Astrocyte of the hippocampus (primary cell): ENCODE data around the gene SNTB2.
A peak's percentile ranks its signal among the peaks of the same experiment; 100 is the strongest.

ENCODE experiments used
- DNase-seq: peaks from one replicate; pipeline ENCODE4 v3.0.0; 2011; ENCODE audit warnings: low read depth, low spot score

SNTB2 gene

GRCh38 chr16:69318911-69319289, 131.9 kb downstream of the SNTB2 start:
- no peak for DNase-seq

DNA sequence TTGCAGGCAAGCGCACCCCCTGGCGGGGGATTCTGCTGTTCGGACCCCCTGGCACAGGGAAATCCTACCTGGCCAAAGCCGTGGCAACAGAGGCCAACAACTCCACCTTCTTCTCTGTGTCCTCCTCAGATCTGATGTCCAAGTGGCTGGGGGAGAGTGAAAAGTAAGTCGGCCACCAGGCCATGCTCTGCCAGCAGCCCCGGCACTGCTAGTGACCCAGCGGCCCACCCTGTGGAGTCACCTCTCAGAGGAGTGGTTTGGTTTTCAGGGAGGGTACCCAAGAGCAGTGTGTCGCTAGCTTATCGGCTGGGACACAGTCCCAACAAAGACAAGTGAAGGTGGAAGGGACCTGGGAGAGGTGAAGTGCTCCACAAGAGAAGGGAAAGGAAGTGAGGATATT, 132.4 kb downstream of the SNTB2 start:
- DNase-seq: no peak

- no peak for DNase-seq
Measured at GRCh38 chr16:69319826-69320739, 133.1 kb downstream of the SNTB2 start.

GRCh38 chr16:69320740-69321073, 133.7 kb downstream of the SNTB2 start:
- DNase-seq: no peak

DNA sequence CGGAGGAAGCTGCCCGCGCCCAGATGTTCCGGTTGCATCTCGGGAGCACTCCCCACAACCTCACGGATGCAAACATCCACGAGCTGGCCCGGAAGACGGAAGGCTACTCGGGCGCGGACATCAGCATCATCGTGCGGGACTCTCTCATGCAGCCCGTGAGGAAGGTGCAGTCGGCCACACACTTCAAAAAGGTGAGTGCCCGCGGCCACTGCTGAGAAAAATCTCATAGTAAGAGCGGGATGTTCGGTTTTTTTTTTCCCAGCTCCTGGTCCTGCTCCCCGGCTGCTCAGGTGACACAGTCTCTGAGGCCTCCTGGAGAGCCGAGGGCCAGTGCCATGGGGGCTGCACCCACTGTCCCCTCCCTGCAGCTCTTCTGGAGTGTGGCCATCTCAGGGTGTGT, 134.1 kb downstream of the SNTB2 start:
- DNase-seq: no peak

GRCh38 chr16:69322343-69322742, 135.4 kb downstream of the SNTB2 start:
- DNase-seq: no peak

GRCh38 chr16:69323415-69323814, 136.5 kb downstream of the SNTB2 start:
- no peak for DNase-seq

GRCh38 chr16:69324013-69324531, 137.1 kb downstream of the SNTB2 start:
- DNase-seq: peak; percentile 16

- DNase-seq: no peak
Measured at GRCh38 chr16:69324585-69325253, 137.8 kb downstream of the SNTB2 start.

GRCh38 chr16:69325784-69326171, 138.8 kb downstream of the SNTB2 start:
- no peak for DNase-seq

DNA sequence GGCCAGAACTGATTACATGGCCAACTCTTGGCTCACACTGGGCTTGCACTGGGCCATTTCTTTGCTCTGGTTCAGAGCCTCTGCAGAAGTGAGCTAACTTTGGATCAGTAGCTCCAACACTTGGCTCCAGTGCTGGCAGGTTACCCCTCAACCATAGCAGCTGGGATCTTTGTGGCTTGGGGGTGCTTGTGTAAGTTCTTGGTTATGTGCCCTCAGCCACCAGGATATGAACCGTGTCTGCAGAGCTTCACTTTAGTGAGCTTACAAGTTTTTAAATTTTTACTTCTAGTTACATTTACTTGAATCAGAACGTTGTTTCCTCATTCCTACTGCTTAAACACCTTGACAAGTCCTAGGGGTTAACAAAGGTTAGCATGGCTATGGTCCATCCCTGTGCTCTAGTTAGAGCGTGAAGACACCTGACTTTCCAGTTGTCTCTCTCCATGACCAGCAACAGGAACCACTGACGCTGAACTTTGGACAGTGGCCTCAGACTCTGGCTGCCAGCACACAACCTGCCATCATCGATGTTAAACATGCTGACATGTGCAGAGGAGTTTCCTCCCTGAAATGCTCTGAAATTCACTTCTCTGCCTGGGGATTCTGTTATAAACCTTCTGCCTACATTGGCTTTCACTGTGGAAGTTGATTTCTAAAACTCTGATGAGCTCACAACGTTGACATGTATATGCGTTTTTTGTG, 139.4 kb downstream of the SNTB2 start:
- DNase-seq: no peak

DNA sequence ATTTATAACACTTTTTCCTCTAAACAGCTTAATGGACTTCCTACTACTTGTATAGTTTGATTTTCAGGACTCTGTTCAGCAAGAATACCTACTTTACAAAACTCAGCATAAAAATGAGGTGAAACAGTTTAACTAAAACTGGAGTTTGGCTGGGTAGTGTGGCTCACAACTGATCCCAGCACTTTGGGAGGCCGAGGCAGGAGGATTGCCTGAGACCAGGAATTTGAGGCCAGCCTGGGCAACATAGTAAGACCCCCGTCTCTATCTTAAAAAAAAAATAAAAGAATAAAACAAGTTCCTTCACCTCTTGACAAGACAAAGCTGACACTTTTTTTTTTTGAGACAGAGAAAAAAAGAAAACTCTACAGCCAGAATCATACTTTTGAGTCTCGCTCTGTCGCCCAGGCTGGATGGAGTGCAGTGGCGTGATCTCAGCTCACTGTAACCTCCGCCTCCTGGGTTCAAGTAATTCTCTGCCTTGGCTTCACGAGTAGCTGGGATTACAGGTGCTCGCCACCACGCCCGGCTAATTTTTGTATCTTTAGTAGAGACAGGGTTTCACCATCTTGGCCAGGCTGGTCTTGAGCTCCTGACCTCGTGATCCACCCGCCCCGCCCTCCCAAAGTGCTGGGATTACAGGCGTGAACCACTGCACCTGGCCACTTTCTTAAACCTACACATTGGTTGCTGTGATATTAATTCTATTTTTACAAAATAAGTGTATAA, 140.8 kb downstream of the SNTB2 start:
- no peak for DNase-seq

DNA sequence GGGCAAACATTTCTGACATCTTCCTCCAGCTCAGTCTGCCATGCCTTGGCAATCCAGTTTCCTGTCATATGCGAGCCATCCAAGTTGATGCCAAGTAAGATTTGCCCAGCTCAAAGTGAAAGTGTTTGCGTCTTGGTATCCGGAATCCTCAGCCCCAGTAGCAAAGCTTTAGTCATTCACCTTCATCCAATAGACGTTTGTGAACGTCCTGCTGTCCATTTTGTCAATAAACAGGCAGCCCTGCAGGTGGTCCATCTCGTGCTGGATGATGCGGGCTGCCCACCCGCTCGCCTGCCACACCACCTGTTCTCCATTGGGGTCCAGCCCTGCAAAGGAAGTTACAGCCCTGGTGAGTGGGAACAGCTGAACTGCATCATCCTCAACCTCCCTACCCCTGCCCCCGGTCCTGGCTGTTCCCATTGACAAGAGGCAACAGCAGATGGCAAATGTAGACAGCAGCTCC, 141.9 kb downstream of the SNTB2 start:
- DNase-seq: peak; percentile 33

DNA sequence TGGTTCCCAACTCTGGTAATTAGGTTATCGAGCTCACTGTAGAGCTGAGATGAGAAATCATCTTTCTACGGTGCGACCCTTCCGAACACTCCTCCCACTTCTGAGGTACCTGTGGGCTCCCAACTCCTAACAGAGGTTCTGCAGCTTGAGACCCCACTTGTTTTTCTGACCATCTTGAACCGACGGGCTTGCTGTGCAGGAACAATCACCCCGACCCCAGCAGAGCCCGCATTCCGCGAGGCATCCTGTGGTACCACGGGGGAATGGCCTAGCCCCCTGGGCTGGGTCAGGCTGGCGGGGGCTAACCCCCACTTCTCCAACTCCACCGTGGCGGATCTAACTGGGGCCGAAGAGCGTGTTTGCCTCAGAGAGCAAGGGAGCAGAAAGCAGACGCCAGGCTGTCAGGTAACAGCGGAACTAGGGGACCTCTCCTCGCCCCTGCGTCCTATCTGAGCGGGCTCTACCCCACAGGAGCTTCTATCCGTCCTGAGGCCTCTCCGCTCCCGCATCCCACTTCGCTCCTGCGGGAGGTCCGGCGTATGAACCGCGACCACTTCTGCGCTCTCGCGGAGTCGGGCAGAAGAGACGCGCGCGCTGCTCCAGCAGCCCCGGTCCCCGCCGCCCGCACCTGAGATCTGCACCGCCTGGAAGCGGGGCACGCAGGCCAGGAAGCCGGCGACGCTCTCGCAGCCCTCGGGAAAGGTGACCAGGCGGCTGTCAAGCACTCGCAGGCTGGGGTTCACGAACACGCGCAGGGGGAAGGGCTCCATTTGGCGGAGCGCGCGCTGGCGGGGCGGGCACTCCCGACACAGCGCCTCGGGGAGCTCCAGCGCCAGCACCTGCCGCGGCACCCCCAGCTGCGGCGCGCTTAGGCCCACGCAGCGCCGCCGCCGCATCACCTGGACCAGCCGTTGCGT, 142.7 kb downstream of the SNTB2 start:
- peak; percentile 63 for DNase-seq

DNA sequence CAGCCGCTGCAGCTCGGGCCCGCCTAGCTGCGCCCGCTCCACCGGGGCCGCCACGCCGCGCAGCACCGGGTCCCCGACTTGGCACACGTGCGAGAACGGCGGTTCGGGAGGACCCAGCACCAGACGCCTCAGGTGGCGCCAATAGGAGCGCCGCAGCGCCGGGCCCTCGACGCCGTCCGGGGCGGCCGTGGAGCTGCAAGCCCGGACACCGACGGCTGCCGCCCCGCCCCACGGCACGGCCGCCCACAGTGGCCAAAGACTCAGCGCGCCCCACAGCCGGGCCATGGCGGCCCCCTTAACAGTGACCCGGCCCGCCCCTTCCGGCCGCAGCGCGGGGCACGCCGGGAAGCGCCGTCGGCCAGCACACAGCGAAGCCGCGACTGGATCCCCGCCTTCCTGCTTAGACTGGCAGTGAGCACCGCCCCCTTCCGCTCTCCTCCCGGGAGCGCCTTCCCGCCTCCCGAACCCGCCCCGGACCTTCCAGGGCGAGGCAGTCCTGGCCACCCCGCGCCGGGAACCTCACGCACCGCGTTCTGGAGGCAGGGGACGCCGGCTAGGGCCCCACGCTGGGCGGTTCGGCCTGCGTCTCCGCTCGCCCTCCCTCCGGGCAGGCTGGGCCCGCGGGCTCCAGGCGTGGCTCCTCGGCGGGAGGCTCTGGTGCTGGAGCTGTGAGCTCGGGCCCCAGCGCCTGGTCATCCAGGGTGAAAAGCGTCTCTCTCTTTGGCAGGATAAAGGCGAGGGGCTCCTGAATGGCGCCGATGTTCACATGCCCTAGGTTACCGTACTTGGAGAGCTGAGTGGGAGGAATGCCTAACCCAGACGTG, 143.5 kb downstream of the SNTB2 start, which contains the start of gene PDF:
PDF (minus strand) TSS at position 303 of the 824 bp plus-strand sequence; CDS start at position 285, 18 bp downstream.
- DNase-seq: peak; percentile 97

DNA sequence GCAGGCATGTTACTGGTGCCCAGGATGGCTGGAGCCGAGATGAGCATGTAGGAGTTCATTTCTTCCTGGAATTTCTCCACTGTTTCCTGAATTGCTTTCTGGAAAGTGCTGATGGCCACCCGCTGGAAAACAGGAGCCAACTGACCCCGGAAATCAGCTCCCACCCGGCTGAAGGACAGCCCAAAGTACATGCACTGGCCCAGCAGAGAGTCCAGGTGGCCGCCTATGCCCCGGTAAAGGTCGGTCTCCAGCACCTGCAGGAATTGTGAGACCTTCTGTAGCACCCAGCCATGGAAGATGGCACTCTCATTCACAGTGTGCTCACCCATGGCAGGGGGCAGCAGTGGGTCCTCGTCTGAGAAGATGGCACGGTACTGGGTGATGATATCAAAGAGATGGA, 147.7 kb downstream of the SNTB2 start:
- no peak for DNase-seq

DNA sequence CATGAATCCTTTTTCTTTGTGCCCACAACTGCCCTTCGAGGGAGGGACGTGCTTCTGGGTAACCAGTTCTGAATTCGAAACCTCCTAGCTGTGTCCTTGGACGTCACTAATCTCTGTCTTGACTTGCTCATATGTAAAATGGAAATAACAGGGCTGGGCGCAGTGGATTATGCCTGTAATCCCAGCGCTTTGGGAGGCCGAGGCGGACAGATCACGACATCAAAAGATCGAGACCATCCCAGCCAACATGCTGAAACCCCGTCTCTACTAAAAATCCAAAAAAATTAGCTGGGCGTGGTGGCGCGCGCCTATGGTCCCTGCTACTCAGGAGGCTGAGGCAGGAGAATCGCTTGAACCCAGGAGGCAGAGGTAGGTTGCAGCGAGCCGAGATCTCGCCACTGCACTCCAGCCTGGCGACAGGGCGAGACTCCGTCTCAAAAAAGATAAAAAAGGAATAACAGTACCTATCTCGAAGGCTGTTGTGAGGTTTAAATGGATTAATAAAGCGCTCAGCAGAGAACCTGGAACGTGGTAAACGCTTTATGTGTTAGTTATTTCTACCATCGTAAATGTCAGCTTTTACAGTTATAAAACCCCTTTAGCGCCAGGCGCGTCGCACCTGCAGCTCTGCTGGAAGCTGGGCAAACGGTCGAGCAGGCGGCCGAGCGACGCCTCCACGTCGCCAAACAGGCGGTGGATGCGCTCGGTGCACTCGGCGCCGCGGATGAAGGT, 151.8 kb downstream of the SNTB2 start:
- no peak for DNase-seq

DNA sequence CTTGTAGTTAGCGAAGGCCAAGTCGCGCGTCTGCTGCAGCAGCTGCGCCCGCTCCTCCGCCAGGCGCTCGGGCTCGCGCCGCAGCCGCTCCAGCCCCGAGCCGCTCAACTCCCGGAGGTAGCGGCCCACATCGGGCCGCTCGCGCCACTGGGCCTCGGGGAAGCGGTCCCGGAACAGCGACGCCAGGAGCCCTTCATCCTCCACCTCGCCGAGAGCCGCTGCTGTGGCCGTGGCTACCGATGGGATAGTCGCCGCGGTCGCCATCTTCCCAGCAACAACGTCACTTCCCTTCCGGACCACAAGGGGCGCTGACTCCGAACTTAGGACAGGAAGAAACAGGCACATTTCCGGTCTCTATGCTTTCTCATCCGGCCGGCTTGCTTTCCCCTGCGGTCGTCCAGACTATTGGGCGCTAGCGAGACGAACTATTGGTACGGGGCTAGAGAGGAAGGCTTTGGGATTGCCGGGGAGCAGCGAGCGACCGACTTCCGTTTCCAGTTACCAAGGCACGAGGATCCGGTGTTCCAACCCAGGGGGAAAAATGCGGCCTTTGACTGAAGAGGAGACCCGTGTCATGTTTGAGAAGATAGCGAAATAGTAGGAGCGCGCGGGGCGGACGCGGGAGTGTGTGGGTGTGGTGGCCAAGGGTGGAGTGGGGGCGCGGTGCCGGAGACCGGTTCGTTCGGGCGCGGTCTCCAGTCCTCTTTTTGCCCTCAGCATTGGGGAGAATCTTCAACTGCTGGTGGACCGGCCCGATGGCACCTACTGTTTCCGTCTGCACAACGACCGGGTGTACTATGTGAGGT, 152.5 kb downstream of the SNTB2 start, which contains the start of the genes COG8 and NIP7:
COG8 (minus strand) TSS at position 276 of the 806 bp plus-strand sequence; CDS start at position 264, 12 bp downstream.
NIP7 (plus strand) TSS at position 484 of the 806 bp plus-strand sequence; CDS start at position 542, 58 bp downstream.
- peak; percentile 99 for DNase-seq
